ENCODE results near the gene TSPAN14.

DNA sequence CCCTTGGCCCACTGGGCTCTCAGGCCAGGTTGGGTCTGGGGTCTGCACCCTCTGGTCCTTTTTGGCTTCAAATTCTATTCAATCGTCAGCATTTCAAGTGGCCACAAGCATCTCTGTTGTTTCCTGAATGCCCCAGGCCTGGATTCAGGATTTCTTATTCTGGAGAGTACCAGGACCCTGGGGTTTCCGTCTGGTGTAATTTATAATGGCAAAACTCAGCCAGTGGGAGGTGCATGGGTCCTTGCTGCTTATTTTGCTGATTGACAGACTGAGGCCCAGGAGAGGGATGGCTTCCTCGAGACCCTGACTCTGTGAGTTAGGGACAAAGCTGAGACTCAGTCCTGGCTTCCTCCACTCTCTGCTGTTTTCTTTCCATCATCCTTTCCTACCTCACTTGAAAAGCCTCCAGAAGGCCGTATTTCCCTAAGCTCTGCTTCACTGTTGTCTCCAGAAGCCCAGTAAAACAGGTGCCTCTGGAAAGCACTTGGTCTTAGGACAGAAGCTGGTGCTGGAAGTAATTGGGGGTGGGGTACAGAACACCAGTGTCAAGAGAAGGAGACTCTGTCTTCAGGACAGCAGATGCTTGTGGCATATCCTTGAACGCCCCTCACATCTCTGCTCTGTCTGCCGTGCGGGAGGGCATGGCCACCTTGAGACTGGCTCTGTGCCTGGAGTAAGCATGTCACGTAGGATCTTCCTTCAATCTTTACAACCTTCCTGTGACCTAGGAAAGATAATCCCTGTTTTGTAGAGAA, 44.1 kb downstream of the TSPAN14 start:
- TF ChIP-seq, protein P1, sequence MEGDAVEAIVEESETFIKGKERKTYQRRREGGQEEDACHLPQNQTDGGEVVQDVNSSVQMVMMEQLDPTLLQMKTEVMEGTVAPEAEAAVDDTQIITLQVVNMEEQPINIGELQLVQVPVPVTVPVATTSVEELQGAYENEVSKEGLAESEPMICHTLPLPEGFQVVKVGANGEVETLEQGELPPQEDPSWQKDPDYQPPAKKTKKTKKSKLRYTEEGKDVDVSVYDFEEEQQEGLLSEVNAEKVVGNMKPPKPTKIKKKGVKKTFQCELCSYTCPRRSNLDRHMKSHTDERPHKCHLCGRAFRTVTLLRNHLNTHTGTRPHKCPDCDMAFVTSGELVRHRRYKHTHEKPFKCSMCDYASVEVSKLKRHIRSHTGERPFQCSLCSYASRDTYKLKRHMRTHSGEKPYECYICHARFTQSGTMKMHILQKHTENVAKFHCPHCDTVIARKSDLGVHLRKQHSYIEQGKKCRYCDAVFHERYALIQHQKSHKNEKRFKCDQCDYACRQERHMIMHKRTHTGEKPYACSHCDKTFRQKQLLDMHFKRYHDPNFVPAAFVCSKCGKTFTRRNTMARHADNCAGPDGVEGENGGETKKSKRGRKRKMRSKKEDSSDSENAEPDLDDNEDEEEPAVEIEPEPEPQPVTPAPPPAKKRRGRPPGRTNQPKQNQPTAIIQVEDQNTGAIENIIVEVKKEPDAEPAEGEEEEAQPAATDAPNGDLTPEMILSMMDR (IDR thresholded peaks at IDR 0.05; ENCODE audit: low read depth, low read length): no peak
- TF ChIP-seq, protein P2, sequence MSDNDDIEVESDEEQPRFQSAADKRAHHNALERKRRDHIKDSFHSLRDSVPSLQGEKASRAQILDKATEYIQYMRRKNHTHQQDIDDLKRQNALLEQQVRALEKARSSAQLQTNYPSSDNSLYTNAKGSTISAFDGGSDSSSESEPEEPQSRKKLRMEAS (IDR thresholded peaks at IDR 0.05; ENCODE audit: low read depth, low read length): no peak

Measured in NB4 (cell line).